Tibial nerve (tissue), 4 donors: Measurements from ENCODE around the gene TNS2.

Experiments
- CTCF ChIP-seq, 5 experiments: fragments of 200-600 bp in 3 of 5; fragments of 450-650 bp in 2 of 5; sonication (generic) in 3 of 5; IDR thresholded peaks; one replicate each; pipeline ENCODE4 v1.5.1; 2016 to 2019; ENCODE audit warnings: antibody characterized with exemption in 5 of 5, mild to moderate bottlenecking in 3 of 5, moderate library complexity in 2 of 5
- EP300 ChIP-seq, 2 donors: sonication (generic); formaldehyde crosslinking; IDR thresholded peaks; one replicate each; pipeline ENCODE4 v1.6.1; 2017; ENCODE audit warnings: antibody characterized with exemption in 2 of 2, mild to moderate bottlenecking in 1 of 2
- POLR2A ChIP-seq, 2 donors: fragments of 450-650 bp; IDR thresholded peaks; one replicate each; pipeline ENCODE4 v1.6.1; 2017; ENCODE audit warnings: antibody characterized with exemption in 2 of 2, mild to moderate bottlenecking in 2 of 2, moderate library complexity in 2 of 2

GRCh38 chr12:53070877-53071492 lies 21.1 kb downstream of the TNS2 start:
- TF ChIP-seq POLR2A (IDR thresholded peaks at IDR 0.05) (no peak), CTCF (IDR thresholded peaks at IDR 0.05) (no peak), EP300 (IDR thresholded peaks at IDR 0.05) (no peak)
